CD4-positive, alpha-beta T cell treated with Interleukin-15 for 1 hour (primary cell): Measurements from ENCODE around the gene TENM3.

ENCODE experiments used
- DNase-seq: peaks from one replicate; pipeline ENCODE4 v3.0.0-alpha.2; 2020

Gene TENM3

DNA sequence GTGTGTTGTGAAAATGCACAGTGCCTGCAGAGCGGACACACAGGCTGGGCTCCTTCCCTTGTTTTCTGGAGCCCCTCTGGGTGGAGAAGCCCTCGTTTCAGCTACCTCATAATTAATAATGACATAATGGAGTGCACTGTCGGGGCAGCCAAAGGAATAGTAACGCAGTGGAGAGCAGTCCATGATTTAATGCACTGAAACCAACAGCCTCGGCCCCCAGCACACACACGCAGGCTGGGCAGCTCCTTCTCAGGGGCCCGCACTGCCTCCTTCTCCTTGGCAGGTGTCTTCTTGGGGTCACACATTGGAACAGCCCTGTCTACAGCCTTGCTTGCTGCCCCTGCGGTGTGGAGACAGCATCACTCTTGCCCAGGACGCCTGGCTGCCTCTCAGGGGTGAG lies 584.8 kb downstream of the TENM3 start:
- no peak for DNase-seq

DNA sequence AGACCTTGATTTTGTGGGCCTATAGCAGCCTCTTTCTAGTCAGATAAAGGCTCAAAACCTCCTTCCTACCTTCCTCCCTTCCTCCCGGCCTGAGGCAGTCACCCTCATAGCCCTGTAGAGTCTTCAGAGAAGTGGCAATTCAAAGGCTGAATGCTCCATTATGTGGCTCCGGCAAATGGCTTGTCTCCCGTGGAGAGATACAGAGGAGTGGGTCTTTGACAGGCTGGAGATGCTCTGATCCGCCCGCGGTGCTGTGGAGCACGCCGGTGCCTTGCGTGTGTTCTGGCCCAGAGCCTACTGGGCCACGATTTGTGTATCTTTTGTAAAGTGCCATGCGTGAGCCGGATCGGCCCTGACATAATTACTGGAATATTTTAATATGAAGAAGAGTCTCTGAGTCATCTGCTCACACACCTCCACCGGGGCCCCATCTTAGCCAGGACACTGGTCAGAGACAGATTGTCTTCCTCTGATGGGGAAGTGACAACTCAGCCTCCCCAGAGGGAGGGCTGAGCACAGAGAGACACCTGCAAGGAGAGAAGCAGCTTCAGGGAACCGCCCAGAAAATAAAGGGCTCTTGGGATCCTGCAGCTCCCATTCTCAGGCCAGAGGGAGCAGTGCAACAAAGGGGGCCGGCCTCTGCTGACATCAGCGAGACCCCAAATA lies 585.3 kb downstream of the TENM3 start:
- no peak for DNase-seq

DNA sequence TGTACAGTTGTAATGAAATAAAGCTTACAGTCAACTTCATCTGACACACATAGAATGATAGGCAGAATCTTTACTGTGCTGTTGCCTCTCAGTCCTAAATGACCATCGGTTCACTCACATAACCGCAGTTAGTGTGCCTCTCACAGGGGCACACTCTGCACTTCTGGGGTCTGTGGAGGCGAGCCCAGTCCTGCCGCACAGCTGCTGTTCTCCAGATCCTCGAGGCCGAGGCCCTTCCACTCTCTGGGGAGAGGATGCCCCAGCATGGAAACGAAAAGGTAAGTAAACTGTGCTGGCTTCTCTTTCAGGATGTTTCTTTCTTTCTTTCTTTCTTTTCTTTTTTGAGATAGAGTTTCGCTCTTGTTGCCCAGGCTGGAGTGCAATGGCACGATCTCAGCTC lies 586.0 kb downstream of the TENM3 start:
- no peak for DNase-seq

DNA sequence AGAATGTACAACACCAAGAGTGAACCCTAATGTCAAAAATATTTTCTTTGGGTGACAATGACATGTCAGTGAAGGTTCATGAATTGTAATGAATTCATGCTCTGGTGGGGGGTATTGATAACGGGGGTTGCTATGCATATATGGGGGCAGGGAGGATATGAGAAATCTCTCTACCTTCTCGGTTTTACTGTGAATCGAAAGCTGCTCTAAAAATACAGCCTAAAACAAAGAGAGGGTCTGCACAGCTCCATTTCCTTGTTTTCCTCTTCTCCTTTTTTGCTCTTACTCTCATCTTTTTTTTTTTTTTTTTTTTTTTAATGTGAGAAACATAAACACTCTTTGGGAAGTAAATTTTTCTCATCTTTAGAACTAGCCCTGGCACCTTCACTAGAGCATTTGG lies 588.2 kb downstream of the TENM3 start:
- no peak for DNase-seq

DNA sequence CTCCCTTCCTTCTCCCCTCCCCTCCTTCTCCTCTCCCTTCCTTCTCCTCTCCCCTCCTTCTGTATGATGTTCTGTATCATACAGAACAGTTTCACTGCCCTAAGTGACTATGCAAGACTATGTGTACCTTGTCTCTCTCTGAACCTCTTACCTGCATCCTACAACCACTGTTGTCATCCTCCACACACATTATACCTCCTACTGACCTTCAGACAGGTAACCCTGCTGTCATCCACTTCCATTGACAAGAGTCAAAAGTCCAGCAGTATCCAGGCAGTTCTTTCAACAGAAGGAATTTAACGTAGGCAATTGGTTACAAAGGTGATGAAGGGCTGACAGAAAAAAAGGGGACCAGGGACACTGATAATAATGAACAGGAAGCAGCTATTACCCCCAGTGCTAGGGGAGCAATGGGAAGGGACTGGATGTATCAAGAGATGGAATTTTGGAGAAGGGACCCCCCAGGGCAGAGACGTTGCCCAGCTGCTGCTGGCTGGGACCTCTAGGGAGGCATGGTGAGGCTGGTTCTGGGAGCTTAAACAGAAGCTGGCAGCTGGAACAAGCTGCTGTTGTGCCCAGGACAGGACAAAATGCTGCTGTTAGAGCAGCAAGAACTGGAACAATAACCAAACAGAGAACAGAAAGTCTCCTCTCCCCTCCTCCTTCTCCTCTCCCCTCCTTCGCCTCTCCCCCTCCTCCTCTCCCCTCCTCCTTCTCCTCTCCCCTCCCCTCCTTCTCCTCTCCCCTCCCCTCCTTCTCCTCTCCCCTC lies 589.3 kb downstream of the TENM3 start:
- DNase-seq, result no peak

DNA sequence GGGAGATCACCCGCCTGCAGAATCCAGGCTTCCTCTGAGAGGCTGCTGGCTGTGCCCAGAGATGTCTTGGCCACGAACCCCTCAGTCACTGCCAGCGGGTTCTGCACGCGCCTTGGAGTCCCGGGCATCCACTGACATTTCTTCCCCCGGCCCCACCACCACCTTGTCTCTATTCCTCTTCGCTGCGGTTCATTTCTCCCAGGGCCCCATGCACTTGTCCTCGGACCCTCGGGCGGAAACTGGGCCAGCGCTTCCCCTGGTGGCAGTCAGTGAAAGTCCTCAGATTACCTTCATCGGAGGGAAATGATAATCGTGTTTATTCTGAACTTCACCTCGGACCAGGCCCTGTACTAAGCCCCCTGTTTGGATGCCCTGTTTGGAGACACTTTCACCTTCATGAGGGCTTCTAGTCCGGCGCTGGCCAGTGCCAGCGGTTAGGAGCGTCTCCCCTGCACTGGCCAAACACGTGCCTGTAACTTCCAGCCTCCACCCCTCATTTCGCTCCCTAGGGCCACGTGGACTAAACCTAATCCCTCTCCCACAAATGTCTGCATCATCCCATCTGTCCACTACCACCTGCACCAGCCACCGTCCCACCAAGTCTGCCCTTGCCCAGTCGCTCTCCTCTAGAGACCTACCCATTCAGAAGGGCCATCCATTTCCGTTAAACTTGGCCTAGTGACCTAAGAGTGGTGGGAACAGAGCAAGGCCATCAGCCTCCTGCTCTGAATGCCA lies 592.0 kb downstream of the TENM3 start:
- DNase-seq, result no peak

DNA sequence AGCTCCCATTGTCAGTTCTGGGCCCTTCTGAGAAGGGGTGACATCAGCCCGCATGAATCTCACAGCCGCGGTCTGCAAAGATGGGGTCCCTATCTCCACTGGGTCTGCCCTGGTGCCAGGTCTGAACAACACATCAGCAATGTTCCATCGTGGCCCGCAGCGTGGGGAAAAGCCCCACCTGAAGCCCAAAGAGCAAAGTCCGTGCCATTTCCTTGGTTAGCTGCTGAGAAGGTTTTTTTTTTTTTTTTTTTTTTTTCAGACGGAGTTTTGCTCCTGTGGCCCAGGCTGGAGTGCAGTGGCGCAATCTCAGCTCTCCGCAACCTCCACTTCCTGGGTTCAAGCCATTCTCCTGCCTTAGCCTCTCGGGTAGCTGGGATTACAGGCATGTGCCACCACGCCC lies 594.6 kb downstream of the TENM3 start:
- DNase-seq, result no peak

DNA sequence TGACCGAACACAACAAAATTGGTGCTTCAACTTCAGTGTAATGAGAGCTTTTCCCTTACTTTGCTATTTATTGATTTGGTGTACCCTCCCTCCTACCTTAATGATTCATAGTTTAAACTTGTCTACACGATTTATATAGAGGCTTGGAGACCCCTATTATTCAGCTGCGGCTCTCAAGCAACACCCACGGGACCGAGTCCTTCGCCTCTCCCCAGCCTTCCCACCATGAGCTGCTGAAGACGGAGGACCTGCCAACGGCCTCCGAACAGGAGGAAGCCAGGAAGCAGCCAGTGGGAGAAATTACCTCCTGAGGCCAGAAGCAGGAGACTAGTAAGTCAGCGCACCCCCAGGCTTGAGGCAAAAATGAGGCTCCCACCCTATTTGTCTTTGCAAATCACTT lies 595.3 kb downstream of the TENM3 start:
- DNase-seq, result no peak

DNA sequence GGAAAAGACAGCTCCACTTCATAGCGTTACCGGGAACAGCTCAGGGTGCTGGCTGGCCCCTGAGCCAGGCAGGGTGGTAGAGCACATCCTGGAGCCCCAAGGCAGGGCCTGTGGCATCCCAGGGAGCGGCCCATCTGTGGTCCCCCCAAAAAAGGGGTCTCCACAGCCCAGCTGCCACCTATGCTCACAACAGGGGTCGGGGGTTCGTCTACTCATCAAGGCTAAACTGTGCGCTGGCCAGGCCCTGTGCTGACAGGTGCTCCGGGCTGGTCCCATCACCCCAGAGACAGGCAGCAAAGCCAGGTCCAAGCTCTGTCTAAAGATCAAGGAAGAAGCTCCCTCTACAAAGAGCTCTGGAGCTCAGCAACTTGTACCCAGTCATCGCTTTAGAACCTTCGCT lies 596.1 kb downstream of the TENM3 start:
- DNase-seq, result no peak

DNA sequence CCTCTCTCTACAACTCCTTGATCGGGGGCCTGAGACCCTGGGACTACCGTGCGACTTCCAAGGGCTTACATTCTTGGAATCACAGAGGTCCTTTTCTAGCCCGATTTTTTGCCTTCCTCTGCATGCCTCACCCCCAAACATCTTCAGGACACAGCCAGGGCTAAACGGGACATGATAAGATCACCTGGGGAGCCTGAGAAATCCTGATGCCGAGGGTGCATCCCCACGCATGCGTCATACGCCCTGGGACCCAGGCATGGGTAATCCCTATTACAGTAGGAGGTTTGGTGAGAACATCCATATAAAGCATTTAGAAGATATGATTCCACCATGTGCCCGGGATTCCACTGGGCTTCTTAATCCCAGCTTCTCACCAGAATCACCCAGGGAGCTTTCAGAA lies 596.9 kb downstream of the TENM3 start:
- DNase-seq, result no peak

DNA sequence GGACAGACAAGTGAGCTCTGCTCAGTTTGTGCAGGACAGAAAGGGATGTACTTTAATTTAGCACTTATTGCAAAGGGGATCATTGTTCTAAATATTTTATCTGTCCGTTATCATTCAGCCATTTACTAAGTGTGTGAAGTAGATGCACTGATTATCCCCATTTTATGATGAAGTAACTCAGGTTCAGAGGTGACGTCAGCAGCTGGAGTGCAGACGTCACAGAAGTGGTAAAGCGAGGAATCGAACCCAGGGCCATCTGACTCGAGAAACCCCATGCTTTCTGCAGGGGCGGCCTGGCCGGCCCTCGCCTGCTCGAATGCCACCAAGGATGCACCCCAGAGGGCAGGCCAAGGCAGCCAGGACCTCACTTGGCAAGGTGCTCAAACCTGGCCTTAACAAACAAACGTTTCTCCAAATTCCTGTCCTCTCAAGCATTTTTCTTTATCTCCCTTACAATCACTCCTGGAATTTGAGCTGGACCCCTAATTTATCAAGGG lies 599.0 kb downstream of the TENM3 start:
- no peak for DNase-seq

DNA sequence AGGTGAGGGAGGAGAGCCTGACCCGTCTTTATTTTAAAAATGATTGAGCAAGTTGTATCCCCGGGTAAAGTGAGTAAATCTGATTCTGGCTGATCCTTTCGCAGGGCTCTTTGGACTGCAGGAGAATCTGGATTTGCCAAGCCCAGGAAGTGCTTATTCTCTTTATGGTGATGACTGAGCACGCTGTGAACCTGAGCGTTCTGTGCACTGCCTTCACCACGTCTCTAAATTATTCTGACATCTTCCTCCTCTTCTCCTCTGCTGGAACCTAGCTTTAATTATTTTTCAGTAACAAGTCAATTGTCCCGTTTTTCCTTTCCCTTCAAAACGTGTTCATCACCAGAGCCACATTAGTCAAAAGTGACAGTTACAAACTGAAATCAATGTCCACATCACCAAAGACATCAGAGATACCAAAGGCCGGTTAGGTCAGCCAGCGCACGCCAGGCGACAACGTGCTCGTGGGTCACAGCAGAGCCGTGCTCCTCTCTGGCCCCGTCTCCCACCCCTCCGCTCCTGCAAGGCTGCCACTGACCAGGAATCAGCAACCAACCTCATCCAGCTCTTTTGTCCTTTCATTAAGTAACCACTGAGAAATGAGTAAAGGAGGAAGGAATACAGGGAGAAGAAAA lies 599.7 kb downstream of the TENM3 start:
- DNase-seq, result no peak

DNA sequence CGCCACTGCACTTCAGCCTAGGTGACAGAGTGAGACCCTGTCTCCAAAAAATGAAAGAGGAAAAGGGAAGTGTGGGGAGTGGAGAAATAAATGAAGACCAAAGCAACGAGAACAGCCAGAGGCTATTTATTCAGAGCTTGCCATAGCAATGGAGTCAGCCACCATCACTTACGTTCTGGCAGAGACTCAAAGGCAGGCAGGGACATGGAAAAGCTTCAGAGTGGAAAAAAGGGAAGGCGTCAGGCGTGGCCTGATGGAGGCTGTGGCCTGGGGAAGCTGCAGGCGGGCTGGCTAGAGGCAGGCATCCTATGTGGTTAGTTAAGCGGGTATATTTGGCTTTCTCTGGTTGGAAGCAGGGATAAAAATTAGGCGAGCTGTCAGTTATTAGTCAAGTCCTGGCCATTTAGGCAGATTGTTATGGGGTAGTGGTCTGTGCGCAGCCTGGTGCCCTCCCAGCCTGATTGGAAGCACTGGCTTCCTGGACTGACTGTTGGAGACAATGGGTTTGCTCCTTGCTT lies 600.7 kb downstream of the TENM3 start:
- DNase-seq, result no peak

DNA sequence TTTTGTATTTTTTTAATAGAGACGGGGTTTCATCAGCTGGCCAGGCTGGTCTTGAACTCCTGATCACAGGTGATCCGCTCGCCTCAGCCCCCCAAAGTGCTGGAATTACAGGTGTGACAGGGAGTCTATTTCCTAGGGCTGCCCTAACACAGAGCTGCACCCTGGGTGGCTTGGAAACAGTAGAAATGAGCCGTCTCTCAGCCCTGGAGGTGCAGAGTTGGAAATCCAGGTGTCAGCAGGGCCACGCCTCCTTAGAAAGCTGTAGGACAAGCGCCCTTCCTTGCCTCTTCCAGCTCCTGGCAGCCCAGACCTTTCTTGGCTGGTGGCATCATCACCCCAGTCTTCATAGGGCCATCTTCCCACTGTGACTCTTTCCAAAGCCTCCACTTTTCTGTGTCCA lies 602.4 kb downstream of the TENM3 start:
- no peak for DNase-seq

DNA sequence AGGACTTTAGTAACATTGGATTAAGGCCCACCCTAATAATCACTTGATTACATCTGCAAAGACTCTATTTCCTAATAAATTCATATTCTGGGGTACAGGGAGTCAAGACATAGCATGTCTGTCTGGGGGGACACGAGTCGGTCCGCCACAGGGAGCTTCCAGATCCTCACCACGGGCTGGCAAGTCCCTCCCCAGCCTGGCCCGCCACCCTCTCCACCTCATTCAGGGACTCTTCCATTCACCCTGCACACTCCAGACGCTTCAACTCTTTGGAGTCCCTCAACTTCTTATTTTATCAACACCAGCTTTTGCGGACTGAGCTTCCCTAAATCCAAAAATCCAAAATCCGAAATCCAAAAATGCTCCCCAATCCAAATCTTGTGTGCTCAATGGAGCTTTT lies 602.8 kb downstream of the TENM3 start:
- no peak for DNase-seq

DNA sequence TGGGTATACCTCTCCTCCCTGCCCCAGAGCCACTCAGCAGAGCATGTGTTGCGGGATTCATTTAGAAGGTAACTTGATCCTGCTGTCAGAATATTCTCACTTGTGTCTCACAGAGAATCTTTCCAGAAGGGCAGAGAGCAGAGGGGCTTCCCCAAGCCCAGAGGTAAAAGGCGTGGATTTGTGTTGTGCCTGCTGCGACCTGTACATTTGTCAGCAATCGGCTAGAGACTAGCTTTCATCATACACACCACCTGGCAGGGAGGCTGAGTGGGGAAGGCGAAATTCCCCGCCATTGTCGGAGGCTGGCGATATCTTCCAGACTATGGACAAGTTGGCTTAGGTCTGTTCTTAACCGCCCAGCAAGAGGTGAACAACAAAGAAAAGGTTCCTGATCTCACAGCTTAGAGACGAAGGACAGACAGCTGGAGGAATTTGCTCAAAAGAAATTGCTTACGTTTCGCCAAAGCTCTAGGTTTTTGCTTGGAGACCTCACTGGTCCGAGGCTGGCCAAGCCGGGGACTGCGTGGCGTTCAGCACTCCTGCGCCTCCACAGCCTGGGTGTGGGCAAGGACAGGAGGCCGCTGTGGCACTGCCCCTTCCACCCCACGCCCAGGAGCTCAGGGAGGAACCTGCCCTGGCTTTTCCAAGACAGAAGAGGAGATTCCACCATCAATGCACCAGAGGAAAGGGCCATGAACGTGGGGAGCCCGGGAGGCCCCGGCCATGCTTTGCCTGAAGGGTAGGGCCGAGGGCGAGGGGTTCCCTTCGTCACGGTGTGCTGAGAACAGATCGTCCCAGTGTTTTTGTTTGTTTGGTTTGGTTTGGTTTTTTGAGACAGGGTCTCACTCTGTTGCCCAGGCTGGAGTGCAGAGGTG lies 604.6 kb downstream of the TENM3 start:
- DNase-seq, result no peak

DNA sequence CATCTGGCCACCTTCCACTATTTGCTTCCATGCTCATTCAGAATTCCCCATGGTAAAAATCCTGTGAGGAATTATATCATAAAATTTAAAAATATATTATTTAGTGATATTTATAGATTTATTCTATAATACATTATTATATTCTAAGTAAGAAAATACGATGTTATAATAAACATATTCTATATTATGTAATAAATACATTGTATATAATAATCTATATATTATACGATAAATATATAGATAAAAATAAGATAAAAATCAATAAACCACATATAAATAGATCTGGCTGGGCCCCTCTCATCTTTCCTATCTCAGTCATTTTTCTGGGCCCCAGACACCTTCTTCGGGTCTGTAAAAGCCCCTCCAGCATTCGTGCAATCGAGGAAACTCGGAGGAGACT lies 605.5 kb downstream of the TENM3 start:
- no peak for DNase-seq
